AG04450 (cell line): ENCODE results near the gene TRPV3. TPM values are rescaled to one million over a fixed set of nuclear protein-coding genes. Genes with fewer than 3 reads are reported as not detected.

Experiments used
- CTCF ChIA-PET: fragments of 300-600, 350-600 bp; formaldehyde crosslinking; extraction: SDS; loops from one replicate; lab custom pipeline; 2022; ENCODE audit warnings: antibody characterized with exemption, inconsistent platforms; lab: Charles Lee
- POLR2A ChIA-PET: fragments of 350-600 bp; formaldehyde crosslinking; extraction: SDS; loops from one replicate; lab custom pipeline; 2021; ENCODE audit warnings: antibody characterized with exemption, inconsistent platforms; lab: Yijun Ruan, JAX
- DNase-seq: peaks from one replicate; pipeline ENCODE4 v3.0.0-alpha.2; 2011; ENCODE audit warnings: low read depth, low spot score
- H3K27ac ChIP-seq: one replicate; pipeline ENCODE4 v1.5.1; 2012; ENCODE audit warnings: low read depth, low read length, control low read depth
- H3K27me3 ChIP-seq: one replicate; pipeline ENCODE4 v1.6.0; 2012; ENCODE audit warnings: low read length; ENCODE audit not compliant: control insufficient read depth, insufficient read depth
- H3K4me3 ChIP-seq: 2 replicates; pipeline ENCODE4 v1.5.1; 2011; ENCODE audit warnings: mild to moderate bottlenecking, low read depth, low read length, control low read depth
- H3K9me3 ChIP-seq: 2 replicates; pipeline ENCODE4 v1.5.1; 2012; ENCODE audit warnings: low read length; ENCODE audit not compliant: control insufficient read depth, insufficient read depth
- polyA plus RNA-seq: library from polyadenylated mRNA; depleted of rRNA; stranded (reverse); fragments of >200 nt; gene quantifications from 2 replicates; pipeline ENCODE4 v1.2.3, GENCODE V29; 2011
- TF ChIP-seq, protein P1 (sequence below): IDR thresholded peaks from 2 replicates; pipeline ENCODE4 v1.5.1; 2011; ENCODE audit warnings: low read depth, low read length, control low read depth, inconsistent platforms

TRPV3 gene
- polyA plus RNA-seq, 1 experiment: 0.24 TPM

DNA sequence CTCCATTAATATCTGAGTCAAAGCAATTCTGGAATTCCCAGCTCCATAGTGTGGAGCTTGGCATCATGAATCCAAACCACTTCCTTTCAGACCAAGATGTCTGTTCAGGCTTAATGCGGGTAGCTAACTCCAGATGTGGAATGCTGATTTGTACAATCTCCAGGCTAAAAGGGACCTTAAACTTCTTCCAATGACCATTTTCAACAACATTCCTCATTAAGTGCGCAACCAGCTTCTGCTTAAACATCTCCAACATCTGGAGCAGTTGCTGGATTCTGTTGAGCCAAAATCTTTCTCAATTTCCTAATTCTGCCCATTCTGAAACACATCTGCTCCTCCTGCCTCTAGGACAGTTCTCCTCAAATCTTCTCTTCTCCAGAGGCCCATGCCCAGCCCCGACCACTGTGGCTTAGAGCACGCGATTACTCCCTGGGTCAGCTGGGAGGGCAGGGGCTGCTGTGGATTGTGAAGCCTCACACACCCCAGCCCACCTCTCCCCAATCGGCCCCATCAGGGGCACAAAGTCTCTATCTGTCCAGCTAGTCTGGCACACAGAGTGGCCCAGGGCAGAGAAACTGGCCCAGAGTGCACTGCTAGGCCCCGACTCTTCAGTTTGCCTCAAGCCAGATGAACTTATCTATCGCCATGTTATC, 45.6 kb downstream of the TRPV3 start:
- ChIA-PET POLR2A (no interaction called here), CTCF (no interaction called here)
- H3K27ac ChIP-seq: no peak overlapping the region
- TF ChIP-seq, protein P1, sequence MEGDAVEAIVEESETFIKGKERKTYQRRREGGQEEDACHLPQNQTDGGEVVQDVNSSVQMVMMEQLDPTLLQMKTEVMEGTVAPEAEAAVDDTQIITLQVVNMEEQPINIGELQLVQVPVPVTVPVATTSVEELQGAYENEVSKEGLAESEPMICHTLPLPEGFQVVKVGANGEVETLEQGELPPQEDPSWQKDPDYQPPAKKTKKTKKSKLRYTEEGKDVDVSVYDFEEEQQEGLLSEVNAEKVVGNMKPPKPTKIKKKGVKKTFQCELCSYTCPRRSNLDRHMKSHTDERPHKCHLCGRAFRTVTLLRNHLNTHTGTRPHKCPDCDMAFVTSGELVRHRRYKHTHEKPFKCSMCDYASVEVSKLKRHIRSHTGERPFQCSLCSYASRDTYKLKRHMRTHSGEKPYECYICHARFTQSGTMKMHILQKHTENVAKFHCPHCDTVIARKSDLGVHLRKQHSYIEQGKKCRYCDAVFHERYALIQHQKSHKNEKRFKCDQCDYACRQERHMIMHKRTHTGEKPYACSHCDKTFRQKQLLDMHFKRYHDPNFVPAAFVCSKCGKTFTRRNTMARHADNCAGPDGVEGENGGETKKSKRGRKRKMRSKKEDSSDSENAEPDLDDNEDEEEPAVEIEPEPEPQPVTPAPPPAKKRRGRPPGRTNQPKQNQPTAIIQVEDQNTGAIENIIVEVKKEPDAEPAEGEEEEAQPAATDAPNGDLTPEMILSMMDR: no peak
- no peaks in the 10 kb centered on the region for H3K27me3 ChIP-seq
- H3K9me3 ChIP-seq: no peaks in the 10 kb centered on the region
- DNase-seq: no peak
- no peak overlapping the region for H3K4me3 ChIP-seq

GRCh38 chr17:3510090-3510489, 47.5 kb downstream of the TRPV3 start:
- POLR2A ChIA-PET: no interaction called here
- TF ChIP-seq, protein P1: no peak
- H3K9me3 ChIP-seq: no peaks in the 10 kb centered on the region
- no peak for DNase-seq
- no peak overlapping the region for H3K27ac ChIP-seq
- no peak overlapping the region for H3K4me3 ChIP-seq
- CTCF ChIA-PET: no interaction called here
- H3K27me3 ChIP-seq: no peaks in the 10 kb centered on the region

- no peak for DNase-seq
- no peak overlapping the region for H3K27ac ChIP-seq
- POLR2A ChIA-PET: no interaction called here
Observed at GRCh38 chr17:3507869-3508268, 49.7 kb downstream of the TRPV3 start.

DNA sequence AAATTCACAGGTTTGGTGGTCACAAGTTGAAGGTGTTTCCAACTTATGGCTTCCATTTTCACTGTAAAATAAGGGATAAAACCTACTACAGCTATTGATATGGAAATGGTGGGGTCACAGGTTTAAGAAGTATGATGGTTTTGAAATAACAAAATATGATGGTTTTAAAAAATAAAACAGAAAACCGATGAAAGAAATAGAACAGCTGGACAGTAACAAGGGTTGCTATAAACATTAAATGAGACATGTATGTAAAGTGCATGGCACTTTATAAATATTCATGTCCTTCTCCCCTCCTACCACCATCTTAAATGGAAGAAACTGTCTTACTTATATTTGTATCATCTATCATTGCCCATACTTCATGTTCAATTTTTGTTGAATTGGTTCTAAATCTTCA, 50.5 kb downstream of the TRPV3 start:
- ChIA-PET CTCF (no interaction called here), POLR2A (no interaction called here)
- Histone ChIP-seq H3K9me3 (no peaks in the 10 kb centered on the region), H3K4me3 (no peak overlapping the region), H3K27me3 (no peaks in the 10 kb centered on the region), H3K27ac (no peak overlapping the region)
- DNase-seq: no peak
- TF ChIP-seq, protein P1: no peak

More at GRCh38 chr17:3507869-3508268, 49.7 kb downstream of the TRPV3 start:
- Histone ChIP-seq H3K27me3 (no peaks in the 10 kb centered on the region), H3K4me3 (no peak overlapping the region), H3K9me3 (no peaks in the 10 kb centered on the region)
- TF ChIP-seq, protein P1: no peak
- CTCF ChIA-PET: no interaction called here

DNA sequence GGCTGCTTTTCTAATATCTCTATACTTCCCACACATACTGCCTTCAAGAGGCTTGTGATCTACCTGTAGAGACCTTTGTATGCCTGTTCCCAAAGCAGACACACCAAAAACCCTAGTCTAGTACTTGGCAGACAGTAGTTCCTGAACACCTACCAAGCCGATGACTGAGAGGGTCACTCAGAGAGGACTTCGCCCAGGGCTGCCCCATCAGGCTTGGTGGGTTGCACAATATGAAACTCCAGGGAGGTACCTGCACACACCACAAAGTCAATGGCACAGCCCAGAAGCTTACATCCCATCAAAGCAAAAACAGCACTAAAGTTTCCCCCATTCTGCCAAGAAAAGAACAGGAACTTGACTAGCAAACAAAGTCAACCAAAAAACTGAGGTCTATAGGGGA, 51.6 kb downstream of the TRPV3 start:
- Histone ChIP-seq H3K27me3 (no peaks in the 10 kb centered on the region), H3K4me3 (no peak overlapping the region), H3K27ac (no peak overlapping the region), H3K9me3 (no peaks in the 10 kb centered on the region)
- ChIA-PET POLR2A (no interaction called here), CTCF (no interaction called here)
- no peak for DNase-seq
- TF ChIP-seq, protein P1: no peak
